Dendritic cell treated with granulocyte-macrophage colony-stimulating factor and Interleukin-4, amounts not matched to agents 40 ng/mL and 50 ng/mL, for 4 days (primary cell): ENCODE results near the gene SHISA5.
"Not testable (repeated sequence)": the region's sequence is repeated elsewhere in the genome, so short reads cannot be mapped to it uniquely, and the experiment has no call there.

Experiments
- H3K27ac Mint-ChIP-seq: one replicate; pipeline ENCODE4 v1.8.0; 2022; ENCODE audit warnings: mild to moderate bottlenecking, mixed read lengths
- H3K27me3 Mint-ChIP-seq: one replicate; pipeline ENCODE4 v1.8.0; 2022; ENCODE audit warnings: mild to moderate bottlenecking, mixed read lengths
- H3K36me3 Mint-ChIP-seq: one replicate; pipeline ENCODE4 v1.8.0; 2022; ENCODE audit warnings: low read depth, mixed read lengths
- H3K4me1 Mint-ChIP-seq: one replicate; pipeline ENCODE4 v1.8.0; 2022; ENCODE audit warnings: low read depth, mixed read lengths
- H3K4me3 Mint-ChIP-seq: one replicate; pipeline ENCODE4 v1.8.0; 2022; ENCODE audit warnings: mild to moderate bottlenecking, moderate library complexity, mixed read lengths
- H3K9me3 Mint-ChIP-seq: one replicate; pipeline ENCODE4 v1.8.0; 2022; ENCODE audit warnings: mixed read lengths
- intact Hi-C: fragments of 100-400 bp; cut with micrococcal nuclease; formaldehyde crosslinking; loops from one replicate; pipeline ENCODE4 v1.15.0; 2022

The SHISA5 gene

DNA sequence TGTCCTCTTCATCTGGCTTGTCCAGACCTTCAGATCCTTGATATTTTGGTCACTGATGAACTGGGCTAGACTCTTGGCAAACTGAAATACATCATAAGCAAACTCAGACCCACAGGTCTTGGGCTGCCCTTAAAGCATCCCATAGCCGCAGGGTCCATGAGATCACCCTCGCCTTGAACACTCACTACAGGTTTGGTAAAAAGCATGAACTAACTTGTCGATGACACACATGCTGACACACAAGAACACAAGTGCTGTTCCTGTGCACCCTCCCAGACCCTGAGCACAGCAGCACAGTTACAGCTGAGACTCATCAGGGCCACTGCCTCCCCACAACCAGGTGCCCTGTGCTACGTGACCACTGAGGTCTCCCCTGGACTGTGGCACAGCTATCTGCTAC is 31.6 kb upstream of the SHISA5 start:
- Mint-ChIP-seq H3K4me3 (no peak overlapping the region), H3K27me3 (no peaks in the 10 kb centered on the region), H3K27ac (no peak overlapping the region), H3K4me1 (peaks cover 21% of the 10 kb centered on the region), H3K9me3 (peaks cover 10% of the 10 kb centered on the region), H3K36me3 (peaks cover 93% of the 10 kb centered on the region)
- intact Hi-C loops: no loop called here

DNA sequence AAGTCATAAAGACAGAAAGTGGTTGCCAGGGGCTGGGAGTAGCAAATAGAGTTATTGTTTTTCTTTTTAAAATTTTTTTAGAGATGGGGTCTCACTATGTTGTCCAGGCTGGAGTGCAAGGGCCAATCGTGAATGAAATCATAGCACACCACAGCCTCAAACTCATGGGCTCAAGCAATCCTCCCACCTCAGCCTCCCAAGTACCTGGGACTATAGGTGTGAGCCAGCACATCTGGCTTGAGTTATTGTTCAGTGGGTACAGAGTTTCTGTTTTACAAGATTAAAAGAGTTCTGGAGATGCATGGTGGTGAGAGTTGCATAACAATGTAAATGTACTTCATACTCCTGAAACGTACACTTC is 29.0 kb upstream of the SHISA5 start:
- Mint-ChIP-seq H3K4me1 (peaks cover 39% of the 10 kb centered on the region), H3K27me3 (no peaks in the 10 kb centered on the region), H3K9me3 (peaks cover 10% of the 10 kb centered on the region), H3K4me3 (no peak overlapping the region), H3K27ac (no peak overlapping the region), H3K36me3 (peaks cover 71% of the 10 kb centered on the region)
- intact Hi-C loops: no loop called here

DNA sequence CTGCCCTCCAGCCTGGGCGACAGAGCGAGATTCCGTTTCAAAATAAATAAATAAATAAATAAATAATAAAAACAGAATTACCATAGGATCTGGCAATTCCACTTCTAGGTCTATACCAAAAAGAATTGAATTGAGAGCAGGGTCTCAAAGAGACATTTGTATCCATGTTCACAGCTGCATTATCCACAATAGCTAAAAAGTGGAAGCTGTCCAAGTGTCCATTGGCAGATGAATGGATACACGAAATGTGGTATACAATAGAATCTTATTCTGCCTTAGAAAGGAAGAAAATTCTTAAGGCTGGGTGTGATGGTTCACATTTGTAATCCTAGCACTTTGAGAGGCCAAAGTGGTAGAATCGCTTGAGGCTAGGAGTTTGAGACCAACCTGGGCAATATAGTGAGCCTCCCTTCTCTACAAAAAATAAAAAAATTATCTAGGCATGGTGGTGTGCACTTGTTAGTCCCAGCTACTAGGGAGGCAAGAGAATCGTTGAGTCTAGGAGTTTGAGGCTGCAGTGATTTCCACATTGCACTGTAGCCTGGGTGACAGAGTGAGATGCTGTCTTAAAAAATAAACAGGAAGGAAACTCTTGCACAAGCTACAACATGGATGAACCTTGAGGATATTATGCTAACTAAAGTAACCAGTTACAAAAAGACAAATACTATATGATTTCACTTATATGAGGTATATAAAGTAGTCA is 28.4 kb upstream of the SHISA5 start:
- H3K27ac Mint-ChIP-seq: no peak overlapping the region
- H3K36me3 Mint-ChIP-seq: peaks cover 70% of the 10 kb centered on the region
- H3K9me3 Mint-ChIP-seq: peaks cover 10% of the 10 kb centered on the region
- H3K4me1 Mint-ChIP-seq: peaks cover 44% of the 10 kb centered on the region
- H3K27me3 Mint-ChIP-seq: no peaks in the 10 kb centered on the region
- H3K4me3 Mint-ChIP-seq: no peak overlapping the region
- intact Hi-C loops: no loop called here

DNA sequence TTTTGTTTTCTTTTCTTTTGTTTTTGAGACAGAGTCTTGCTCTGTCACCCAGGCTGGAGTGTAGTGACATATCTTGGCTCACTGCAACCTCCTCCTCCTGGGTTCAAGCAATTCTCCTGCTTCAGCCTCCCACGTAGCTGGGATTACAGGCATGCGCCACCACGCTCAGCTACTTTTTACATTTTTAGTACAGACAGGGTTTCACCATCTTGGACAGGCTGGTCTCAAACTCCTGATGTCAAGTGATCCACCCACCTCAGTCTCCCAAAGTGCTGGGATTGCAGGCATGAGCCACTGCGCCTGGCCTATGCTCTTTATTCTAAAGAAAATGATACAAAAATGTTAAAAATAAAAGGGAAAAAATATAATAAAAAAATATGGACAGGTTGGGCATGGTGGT is 26.7 kb upstream of the SHISA5 start:
- intact Hi-C loops, H3K4me3 Mint-ChIP-seq, H3K27me3 Mint-ChIP-seq, H3K27ac Mint-ChIP-seq: not testable (repeated sequence)
- Mint-ChIP-seq H3K9me3 (peaks cover 10% of the 10 kb centered on the region), H3K4me1 (peaks cover 60% of the 10 kb centered on the region), H3K36me3 (peaks cover 67% of the 10 kb centered on the region)

- Mint-ChIP-seq H3K4me1 (peaks cover 67% of the 10 kb centered on the region), H3K4me3 (no peak overlapping the region), H3K27me3 (no peaks in the 10 kb centered on the region), H3K9me3 (peaks cover 2% of the 10 kb centered on the region), H3K27ac (peak overlapping the region; percentile 70), H3K36me3 (peaks cover 67% of the 10 kb centered on the region)
- intact Hi-C loops: no loop called here
Observed at GRCh38 chr3:48528754-48529153, 24.8 kb upstream of the SHISA5 start.

DNA sequence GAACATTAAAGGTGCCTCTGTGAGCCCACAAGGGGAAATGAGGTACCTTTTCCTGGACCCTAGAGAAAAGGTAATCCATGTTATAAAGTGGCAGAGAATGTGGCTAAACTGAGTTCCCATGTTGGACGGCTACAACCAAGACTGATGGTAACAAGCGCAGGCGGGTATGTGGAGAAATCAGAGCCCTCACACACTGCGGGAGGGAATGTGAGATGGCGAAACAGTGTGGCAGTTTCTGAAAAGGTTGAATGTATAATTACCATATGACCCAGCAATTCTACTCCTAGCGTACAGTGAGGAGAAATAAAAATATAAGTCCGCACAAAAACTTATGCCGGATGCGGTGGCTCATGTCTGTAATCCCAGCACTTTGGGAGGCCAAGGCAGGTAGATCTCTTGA is 24.1 kb upstream of the SHISA5 start:
- Mint-ChIP-seq H3K9me3 (no peaks in the 10 kb centered on the region), H3K36me3 (peaks cover 67% of the 10 kb centered on the region), H3K27me3 (no peaks in the 10 kb centered on the region), H3K4me1 (peaks cover 62% of the 10 kb centered on the region), H3K4me3 (no peak overlapping the region), H3K27ac (peak overlapping the region; percentile 70)
- intact Hi-C loops: no loop called here

DNA sequence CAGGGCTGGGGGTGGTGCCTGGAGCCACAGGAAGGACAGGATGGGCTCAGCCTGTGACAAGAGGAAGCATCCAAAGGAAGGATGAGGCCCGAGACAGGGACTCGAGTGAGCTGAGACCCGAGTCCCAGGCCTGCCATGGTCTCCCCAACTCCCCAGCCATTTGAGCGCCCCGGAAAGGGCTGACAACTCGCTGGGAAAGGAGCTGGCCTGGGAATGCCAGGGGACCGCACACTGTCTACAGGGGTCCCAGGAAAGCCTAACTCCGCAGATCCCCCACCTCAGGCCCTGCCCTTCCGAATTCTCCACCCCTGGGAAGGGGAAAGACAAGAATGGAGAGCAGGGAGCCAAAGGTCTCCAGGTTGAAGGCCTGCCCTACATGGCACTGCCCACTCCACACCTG is 21.0 kb upstream of the SHISA5 start:
- H3K4me3 Mint-ChIP-seq: no peak overlapping the region
- no peak overlapping the region for H3K27ac Mint-ChIP-seq
- peaks cover 78% of the 10 kb centered on the region for H3K36me3 Mint-ChIP-seq
- intact Hi-C loops: no loop called here
- H3K9me3 Mint-ChIP-seq: no peaks in the 10 kb centered on the region
- no peaks in the 10 kb centered on the region for H3K27me3 Mint-ChIP-seq
- peaks cover 51% of the 10 kb centered on the region for H3K4me1 Mint-ChIP-seq

DNA sequence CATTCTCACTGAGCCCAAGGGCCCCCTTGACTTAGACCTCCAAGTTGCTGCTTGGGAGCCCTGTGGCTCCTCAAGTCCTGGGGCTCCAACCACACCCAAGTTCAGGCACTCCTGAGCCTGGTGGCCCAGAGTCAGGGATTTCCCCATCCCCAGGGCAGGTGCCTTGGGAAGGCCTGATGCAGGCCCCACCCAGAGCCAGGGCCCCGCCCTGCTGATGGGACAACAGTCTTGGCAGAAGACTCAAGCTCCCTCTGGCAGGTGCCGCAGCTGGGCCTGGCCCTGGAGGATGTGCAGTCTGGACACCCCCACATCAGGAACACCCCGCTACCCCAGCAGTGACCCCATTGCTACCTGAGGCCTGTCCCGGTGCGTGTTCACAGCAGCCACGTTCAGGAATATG is 17.7 kb upstream of the SHISA5 start:
- H3K4me3 Mint-ChIP-seq: no peak overlapping the region
- H3K36me3 Mint-ChIP-seq: peaks cover 100% of the 10 kb centered on the region

GRCh38 chr3:48519277-48519643 is 15.3 kb upstream of the SHISA5 start:
- Mint-ChIP-seq H3K9me3 (no peaks in the 10 kb centered on the region), H3K27ac (no peak overlapping the region), H3K4me1 (peaks cover 7% of the 10 kb centered on the region), H3K36me3 (peaks cover 77% of the 10 kb centered on the region), H3K27me3 (no peaks in the 10 kb centered on the region), H3K4me3 (no peak overlapping the region)
- intact Hi-C loops: no loop called here

More for the DNA sequence above, 17.7 kb upstream of the SHISA5 start:
- no peak overlapping the region for H3K27ac Mint-ChIP-seq
- intact Hi-C loops: no loop called here
- H3K4me1 Mint-ChIP-seq: peaks cover 22% of the 10 kb centered on the region
- H3K9me3 Mint-ChIP-seq: no peaks in the 10 kb centered on the region
- no peaks in the 10 kb centered on the region for H3K27me3 Mint-ChIP-seq

DNA sequence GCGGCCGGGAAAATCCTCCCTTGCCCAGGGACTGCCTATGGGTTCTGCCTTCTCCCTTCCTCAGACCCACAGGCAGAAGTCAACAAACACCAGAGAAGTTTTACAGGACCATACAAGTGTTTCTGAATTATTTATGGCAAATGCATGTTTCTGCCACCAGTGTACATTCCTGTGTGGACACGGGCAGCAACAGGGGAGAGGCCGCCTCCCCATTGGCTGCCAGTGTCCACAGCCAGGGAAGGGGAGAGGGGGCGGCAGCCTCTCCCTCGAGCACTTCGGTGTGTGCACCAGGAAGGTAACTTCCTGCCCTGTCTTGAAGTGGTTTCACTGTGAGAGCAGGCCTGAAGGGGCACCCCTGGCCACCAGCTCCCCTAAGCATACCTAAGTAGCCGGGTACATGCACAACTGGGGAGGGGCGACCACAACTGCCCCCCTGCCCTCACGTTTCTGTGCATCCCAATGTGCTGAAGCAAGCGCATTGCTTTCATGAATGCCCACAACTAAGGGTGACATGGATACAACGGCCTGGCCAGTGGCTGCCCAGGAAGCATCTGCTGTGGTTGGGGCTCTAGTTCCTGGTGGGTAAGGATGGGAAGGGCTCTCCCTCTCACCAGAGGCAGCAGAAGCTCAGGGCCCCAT is 14.8 kb upstream of the SHISA5 start:
- Mint-ChIP-seq H3K4me3 (no peak overlapping the region), H3K27me3 (no peaks in the 10 kb centered on the region), H3K36me3 (peaks cover 72% of the 10 kb centered on the region), H3K9me3 (no peaks in the 10 kb centered on the region), H3K27ac (no peak overlapping the region), H3K4me1 (peaks cover 7% of the 10 kb centered on the region)
- intact Hi-C loops: no loop called here

DNA sequence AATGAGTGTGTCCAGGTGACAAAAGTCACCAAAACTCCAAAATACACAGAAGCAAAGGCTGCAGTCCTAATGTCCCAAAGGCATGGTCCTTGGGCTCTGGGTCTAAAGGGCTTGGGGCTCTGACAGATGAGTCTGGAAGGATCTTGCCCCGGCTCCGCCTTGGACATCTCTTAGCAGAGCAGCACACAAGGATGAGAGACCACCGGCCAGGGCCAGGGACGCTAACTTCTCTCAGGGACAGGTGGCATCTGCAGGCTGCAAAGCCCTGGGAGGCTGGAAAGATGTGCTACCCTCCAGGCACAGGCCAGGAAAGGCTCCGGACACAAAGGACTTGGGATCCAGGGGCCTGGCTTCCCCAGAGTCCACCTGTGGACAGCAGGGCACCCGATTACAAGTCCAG is 14.1 kb upstream of the SHISA5 start:
- Mint-ChIP-seq H3K4me3 (no peak overlapping the region), H3K36me3 (peaks cover 65% of the 10 kb centered on the region), H3K9me3 (no peaks in the 10 kb centered on the region), H3K4me1 (peaks cover 7% of the 10 kb centered on the region), H3K27me3 (no peaks in the 10 kb centered on the region), H3K27ac (no peak overlapping the region)
- intact Hi-C loops: no loop called here

DNA sequence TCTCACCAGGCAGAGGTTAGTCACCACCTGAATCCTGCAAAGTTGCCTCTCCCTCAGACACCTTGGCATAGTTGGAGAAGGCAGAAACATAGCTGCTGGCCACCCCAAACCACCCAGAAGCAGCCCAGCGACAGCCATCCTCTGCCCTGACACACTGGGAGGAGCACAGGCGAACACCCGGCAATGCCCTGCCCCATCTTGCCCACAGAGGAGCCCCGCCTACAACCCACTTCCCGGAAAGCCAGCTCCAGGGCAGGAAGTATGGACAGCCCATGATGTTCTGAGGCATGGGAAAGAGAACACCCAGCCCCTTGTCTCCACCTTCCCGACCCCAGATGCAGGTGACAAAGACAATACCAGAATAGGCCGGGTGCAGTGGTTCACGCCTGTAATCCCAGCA is 12.6 kb upstream of the SHISA5 start:
- peaks cover 50% of the 10 kb centered on the region for H3K36me3 Mint-ChIP-seq
- no peaks in the 10 kb centered on the region for H3K9me3 Mint-ChIP-seq
- H3K4me3 Mint-ChIP-seq: no peak overlapping the region
- no peak overlapping the region for H3K27ac Mint-ChIP-seq
- H3K4me1 Mint-ChIP-seq: peaks cover 12% of the 10 kb centered on the region
- intact Hi-C loops: no loop called here
- H3K27me3 Mint-ChIP-seq: no peaks in the 10 kb centered on the region

DNA sequence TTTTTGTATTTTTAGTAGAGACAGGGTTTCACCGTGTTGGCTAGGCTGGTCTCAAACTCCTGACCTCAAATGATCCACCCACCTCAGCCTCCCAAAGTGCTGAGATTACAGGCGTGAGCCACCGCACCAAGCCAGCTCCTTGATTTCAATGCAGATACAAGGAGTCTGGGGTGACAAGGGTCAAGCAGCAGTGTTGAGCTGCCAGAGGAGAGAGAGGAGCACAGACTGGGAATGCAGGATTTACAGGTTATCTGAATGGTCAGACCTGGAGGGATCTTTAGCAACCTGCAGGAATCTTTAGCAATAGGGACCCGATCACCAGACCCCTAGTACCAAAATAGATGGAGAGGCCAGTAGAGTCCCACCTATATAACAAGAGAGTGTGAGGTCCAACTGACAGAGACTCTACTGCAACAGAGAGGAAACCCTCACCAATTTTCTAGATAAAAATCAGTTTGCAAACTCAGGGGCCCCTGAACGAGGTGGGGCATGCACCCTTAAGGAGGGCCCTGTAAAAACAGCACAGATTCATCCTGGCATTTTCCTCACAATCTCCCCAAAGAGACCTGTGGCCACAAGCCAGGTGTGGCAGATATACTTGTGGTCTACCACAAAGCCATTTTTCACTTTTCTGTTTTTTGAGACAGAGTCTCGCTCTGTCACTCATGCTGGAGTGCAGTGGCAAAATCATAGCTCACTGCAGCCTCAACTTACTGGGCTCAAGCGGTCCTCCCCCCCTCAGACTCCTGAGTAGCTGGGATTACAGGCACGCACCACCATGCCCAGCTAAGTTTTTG is 10.7 kb upstream of the SHISA5 start:
- no peaks in the 10 kb centered on the region for H3K9me3 Mint-ChIP-seq
- peaks cover 12% of the 10 kb centered on the region for H3K4me1 Mint-ChIP-seq
- peaks cover 30% of the 10 kb centered on the region for H3K36me3 Mint-ChIP-seq
- H3K4me3 Mint-ChIP-seq: no peak overlapping the region
- intact Hi-C loops: no loop called here
- no peaks in the 10 kb centered on the region for H3K27me3 Mint-ChIP-seq
- no peak overlapping the region for H3K27ac Mint-ChIP-seq

GRCh38 chr3:48511551-48511950 is 7.6 kb upstream of the SHISA5 start:
- H3K4me1 Mint-ChIP-seq: peaks cover 21% of the 10 kb centered on the region
- H3K4me3 Mint-ChIP-seq: no peak overlapping the region
- H3K36me3 Mint-ChIP-seq: no peaks in the 10 kb centered on the region

More at GRCh38 chr3:48511551-48511950, 7.6 kb upstream of the SHISA5 start:
- peaks cover 1% of the 10 kb centered on the region for H3K27me3 Mint-ChIP-seq
- no peaks in the 10 kb centered on the region for H3K9me3 Mint-ChIP-seq
- intact Hi-C loops: no loop called here
- H3K27ac Mint-ChIP-seq: no peak overlapping the region
